ENCODE measurements around the gene UBE3D.
"Not testable (repeated sequence)": the region's sequence is repeated elsewhere in the genome, so short reads cannot be mapped to it uniquely, and the experiment has no call there.

Gene UBE3D

DNA sequence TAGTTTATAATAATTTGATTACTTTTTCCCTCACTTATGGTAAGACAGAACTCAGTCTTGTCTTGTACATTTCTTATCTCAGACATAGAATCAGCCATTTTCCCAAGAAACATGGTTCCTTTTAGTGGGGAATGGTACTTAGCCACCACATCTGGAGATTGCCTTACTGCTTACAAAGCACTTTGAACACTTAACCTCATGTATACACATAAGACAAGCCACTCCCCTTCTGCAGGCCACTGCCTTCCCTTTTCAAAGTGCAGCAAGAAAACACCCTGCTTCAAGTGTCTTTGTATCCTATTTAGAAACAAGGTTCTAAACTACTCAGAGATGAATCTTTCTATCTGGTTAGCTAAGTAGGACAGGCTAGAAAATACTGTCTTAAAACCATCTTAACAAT lies 159.2 kb downstream of the UBE3D start:
- H3K36me3 ChIP-seq, result no peaks in the 10 kb centered on the region

DNA sequence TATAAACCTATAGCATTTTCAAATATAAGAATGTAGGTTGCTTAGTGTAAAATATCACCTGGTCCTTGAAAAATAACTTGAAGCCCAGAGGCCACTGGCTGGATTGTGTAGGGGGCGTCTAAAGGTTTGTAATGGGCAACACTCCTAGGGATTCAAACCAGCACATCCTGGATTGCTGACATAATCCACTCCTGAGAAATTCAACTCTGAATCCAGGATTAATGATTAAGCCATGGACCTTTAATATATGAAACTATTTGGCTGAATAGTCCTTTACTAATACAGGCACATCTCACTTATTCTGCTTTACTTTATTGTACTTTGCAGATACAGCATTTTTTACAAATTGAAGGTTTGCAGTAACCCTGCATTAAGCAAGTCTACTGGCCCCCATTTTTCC lies 160.8 kb downstream of the UBE3D start:
- TF ChIP-seq, protein P1, sequence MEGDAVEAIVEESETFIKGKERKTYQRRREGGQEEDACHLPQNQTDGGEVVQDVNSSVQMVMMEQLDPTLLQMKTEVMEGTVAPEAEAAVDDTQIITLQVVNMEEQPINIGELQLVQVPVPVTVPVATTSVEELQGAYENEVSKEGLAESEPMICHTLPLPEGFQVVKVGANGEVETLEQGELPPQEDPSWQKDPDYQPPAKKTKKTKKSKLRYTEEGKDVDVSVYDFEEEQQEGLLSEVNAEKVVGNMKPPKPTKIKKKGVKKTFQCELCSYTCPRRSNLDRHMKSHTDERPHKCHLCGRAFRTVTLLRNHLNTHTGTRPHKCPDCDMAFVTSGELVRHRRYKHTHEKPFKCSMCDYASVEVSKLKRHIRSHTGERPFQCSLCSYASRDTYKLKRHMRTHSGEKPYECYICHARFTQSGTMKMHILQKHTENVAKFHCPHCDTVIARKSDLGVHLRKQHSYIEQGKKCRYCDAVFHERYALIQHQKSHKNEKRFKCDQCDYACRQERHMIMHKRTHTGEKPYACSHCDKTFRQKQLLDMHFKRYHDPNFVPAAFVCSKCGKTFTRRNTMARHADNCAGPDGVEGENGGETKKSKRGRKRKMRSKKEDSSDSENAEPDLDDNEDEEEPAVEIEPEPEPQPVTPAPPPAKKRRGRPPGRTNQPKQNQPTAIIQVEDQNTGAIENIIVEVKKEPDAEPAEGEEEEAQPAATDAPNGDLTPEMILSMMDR (IDR thresholded peaks at IDR 0.05; ENCODE audit: low read depth, low read length), result no peak
- no peak overlapping the region for H3K4me3 ChIP-seq (ENCODE audit: low read depth, low read length)
- peaks cover 8% of the 10 kb centered on the region; the same call in 1 of the 2 replicates for H3K4me1 ChIP-seq

More for the DNA sequence above, 159.2 kb downstream of the UBE3D start:
- H3K27me3 ChIP-seq, result no peaks in the 10 kb centered on the region
- no peak overlapping the region for H3K4me3 ChIP-seq (ENCODE audit: low read depth, low read length)
- DNase-seq, result no peak
- TF ChIP-seq, protein P1 (IDR thresholded peaks at IDR 0.05; ENCODE audit: low read depth, low read length), result no peak
- H3K4me1 ChIP-seq, result peaks cover 8% of the 10 kb centered on the region; the same call in 1 of the 2 replicates
- no peaks in the 10 kb centered on the region for H3K9me3 ChIP-seq

DNA sequence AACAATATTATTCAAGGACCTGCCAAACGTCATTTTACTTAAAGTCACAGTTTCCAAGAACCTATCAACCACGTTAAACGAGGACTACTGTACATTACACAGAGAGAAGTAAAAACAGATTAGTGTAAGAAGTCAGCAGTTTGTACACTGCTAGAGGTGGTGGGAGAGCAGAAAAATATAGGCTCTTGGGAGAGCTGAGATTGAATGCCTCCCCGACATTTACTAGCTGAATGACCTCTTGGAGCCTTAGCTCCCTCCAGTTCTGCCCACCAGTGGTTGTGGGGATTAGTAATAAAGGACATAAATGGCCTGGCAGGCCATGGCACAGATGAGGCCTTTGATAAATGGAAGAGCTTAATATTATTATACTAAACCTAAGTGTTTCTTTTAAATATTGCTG lies 161.4 kb downstream of the UBE3D start:
- no peaks in the 10 kb centered on the region for H3K36me3 ChIP-seq
- DNase-seq, result no peak
- H3K27me3 ChIP-seq, result no peaks in the 10 kb centered on the region
- H3K4me1 ChIP-seq, result peaks cover 8% of the 10 kb centered on the region; the same call in 1 of the 2 replicates
- TF ChIP-seq, protein P1 (IDR thresholded peaks at IDR 0.05; ENCODE audit: low read depth, low read length), result no peak
- no peak overlapping the region for H3K4me3 ChIP-seq (ENCODE audit: low read depth, low read length)
- no peaks in the 10 kb centered on the region for H3K9me3 ChIP-seq

More for the DNA sequence above, 160.8 kb downstream of the UBE3D start:
- Histone ChIP-seq H3K9me3 (no peaks in the 10 kb centered on the region), H3K27me3 (no peaks in the 10 kb centered on the region), H3K36me3 (no peaks in the 10 kb centered on the region)
- no peak for DNase-seq

DNA sequence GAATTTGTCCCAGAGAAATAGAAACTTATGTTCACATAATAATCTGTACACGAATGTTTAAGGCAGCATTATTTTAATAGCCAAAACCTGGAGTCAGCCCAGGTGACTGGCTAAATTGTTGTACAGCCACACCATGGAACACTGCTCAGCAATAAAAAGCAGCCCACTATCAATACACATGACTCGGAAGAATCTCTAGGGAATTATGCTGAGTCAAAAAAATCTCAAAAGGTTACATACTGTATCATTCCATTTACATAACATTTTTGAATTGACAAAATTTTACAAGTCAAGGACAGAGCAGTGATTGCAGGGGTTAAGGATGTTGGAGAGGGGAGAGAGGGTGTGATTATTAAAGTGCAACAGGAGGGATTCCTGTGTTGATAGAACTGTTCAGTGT lies 163.4 kb downstream of the UBE3D start:
- no peak overlapping the region for H3K4me3 ChIP-seq (ENCODE audit: low read depth, low read length)
- no peaks in the 10 kb centered on the region for H3K36me3 ChIP-seq
- no peak for DNase-seq
- H3K4me1 ChIP-seq, result peaks cover 8% of the 10 kb centered on the region; the same call in 1 of the 2 replicates
- no peaks in the 10 kb centered on the region for H3K9me3 ChIP-seq
- H3K27me3 ChIP-seq, result no peaks in the 10 kb centered on the region
- TF ChIP-seq, protein P1 (IDR thresholded peaks at IDR 0.05; ENCODE audit: low read depth, low read length), result no peak

DNA sequence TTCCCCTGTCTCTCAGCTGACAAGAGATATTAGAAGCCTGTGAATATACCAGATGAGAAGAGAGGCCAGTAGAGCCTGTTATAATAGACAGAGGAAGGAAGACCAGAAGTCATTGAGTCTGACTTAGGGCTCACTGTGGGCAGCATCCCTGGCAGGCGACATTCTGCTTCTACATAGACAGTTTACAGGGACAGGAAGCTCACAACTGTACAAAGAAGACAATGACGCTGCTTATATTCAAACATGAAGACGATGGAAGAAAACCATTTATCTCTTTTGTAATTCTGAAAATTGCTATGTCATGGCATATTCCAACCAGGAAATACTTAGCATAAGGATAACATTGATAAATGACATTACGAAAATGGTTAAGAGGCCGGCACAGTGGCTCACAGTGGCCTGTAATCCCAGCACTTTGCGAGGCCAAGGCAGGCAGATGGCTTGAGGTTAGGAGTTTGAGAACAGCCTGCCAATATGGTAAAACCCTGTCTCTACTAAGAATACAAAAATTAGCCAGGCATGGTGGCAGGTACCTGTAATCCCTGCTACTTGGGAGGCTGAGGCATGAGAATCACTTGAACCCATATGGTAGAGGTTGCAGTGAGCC lies 170.9 kb downstream of the UBE3D start:
- Histone ChIP-seq H3K27me3 (no peaks in the 10 kb centered on the region), H3K36me3 (no peaks in the 10 kb centered on the region; the same call in 1 of the 2 replicates), H3K9me3 (no peaks in the 10 kb centered on the region), H3K4me3 (ENCODE audit: low read depth, low read length) (no peak overlapping the region), H3K4me1 (no peaks in the 10 kb centered on the region)
- DNase-seq, result no peak
- TF ChIP-seq, protein P1 (IDR thresholded peaks at IDR 0.05; ENCODE audit: low read depth, low read length), result no peak

DNA sequence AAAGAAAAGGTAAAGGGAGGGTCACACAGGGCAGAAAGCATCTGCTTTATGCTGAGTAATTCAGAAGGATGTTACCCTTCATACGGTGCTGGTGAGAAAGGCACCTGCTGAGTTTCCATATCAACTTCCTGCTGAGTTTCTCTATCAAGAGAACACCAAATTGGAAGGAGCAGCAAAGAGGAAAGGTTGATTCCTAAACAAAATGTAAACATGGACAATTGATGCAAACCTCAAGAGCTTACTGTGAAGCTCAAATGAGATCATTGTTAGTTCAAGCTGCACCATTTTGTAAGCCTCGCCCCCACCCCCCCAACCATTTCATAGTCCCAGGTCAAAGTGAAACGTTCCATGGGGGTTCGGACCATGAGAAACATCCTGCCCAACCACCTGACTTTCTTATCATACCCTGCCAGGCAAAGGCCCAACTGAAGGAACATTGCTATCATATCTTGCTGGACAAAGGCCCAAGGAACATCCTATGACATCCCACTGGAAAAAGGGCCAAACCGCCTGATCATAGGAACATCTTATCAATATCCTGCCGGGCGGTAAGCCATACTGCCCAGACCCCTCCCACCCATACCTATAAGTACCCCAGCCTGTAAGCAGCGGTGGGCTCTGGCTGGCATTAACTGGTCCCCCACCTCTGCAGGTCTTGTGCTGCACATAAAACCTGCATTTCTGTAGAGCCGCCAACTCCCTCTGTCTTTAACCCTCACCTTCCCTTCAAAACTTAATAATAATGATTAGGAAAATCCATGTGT lies 171.6 kb downstream of the UBE3D start:
- H3K4me1 ChIP-seq, result peaks cover 4% of the 10 kb centered on the region
- H3K9me3 ChIP-seq, result no peaks in the 10 kb centered on the region
- H3K4me3 ChIP-seq (ENCODE audit: low read depth, low read length), result no peak overlapping the region
- TF ChIP-seq, protein P1 (IDR thresholded peaks at IDR 0.05; ENCODE audit: low read depth, low read length), result no peak
- no peak for DNase-seq
- H3K27me3 ChIP-seq, result no peaks in the 10 kb centered on the region
- no peaks in the 10 kb centered on the region; the same call in 1 of the 2 replicates for H3K36me3 ChIP-seq

DNA sequence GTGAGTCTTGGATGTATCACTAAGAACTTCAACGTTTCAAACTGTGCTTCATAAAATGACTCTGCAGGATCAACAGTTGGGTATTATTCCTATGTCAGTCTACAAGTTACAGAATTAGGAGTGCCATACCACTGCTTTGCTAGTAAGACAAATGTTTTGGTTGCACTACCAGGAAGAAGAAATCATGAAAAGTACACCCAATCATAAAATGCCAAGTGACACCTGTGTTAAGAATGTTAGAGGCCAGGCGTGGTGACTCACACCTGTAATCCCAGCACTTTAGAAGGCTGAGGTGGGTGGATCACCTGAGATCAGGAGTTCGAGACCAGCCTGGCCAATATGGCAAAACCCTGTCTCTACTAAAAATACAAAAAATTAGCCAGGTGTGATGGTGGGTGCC lies 174.1 kb downstream of the UBE3D start:
- H3K36me3 ChIP-seq; H3K9me3 ChIP-seq; H3K4me3 ChIP-seq (ENCODE audit: low read depth, low read length); H3K27me3 ChIP-seq; DNase-seq; H3K4me1 ChIP-seq: not testable (repeated sequence)

All from BE2C (cell line).